DND-41 (cell line): Measurements from ENCODE around the gene PRPF40B.
A peak's percentile ranks its signal among the peaks of the same experiment; 100 is the strongest.

Experiments
- ATAC-seq: fragments of 200-7000 bp; cut with Tn5 transposase; 3 replicates; pipeline ENCODE4 v1.9.1; 2021; ENCODE audit warnings: low read depth; ENCODE audit not compliant: insufficient read depth
- DNase-seq: peaks from one replicate; pipeline ENCODE4 v3.0.0-alpha.2; 2020
- H2AFZ ChIP-seq: 2 replicates; pipeline ENCODE4 v1.6.0; 2012; ENCODE audit warnings: low read depth, low read length
- H3K27ac ChIP-seq: 2 replicates; pipeline ENCODE4 v1.5.1; 2012; ENCODE audit warnings: low read length, inconsistent platforms
- H3K27me3 ChIP-seq: fragments of 200-600 bp; sonication (generic); 2 replicates; pipeline ENCODE4 v1.6.0; 2012; ENCODE audit warnings: low read length, mild to moderate bottlenecking, inconsistent platforms; ENCODE audit not compliant: insufficient read depth, poor library complexity
- H3K36me3 ChIP-seq: 2 replicates; pipeline ENCODE4 v1.5.1; 2012; ENCODE audit warnings: low read length, inconsistent platforms; ENCODE audit not compliant: insufficient read depth
- H3K4me1 ChIP-seq: 2 replicates; pipeline ENCODE4 v1.5.1; 2012; ENCODE audit warnings: mild to moderate bottlenecking, low read length; ENCODE audit not compliant: insufficient read depth
- H3K4me2 ChIP-seq: 2 replicates; pipeline ENCODE4 v1.6.0; 2012; ENCODE audit warnings: mild to moderate bottlenecking, moderate library complexity, low read length, inconsistent platforms; ENCODE audit not compliant: insufficient read depth
- H3K4me3 ChIP-seq, 2 experiments: fragments of 200-600 bp in 1 of 2; shearing (Covaris generic) in 1 of 2; 2 replicates each; pipeline ENCODE4 v1.5.1; 2012 to 2016; ENCODE audit warnings: inconsistent platforms in 2 of 2, low read length in 2 of 2, mild to moderate bottlenecking in 2 of 2, low read depth in 1 of 2, moderate library complexity in 1 of 2
- H3K79me2 ChIP-seq: 2 replicates; pipeline ENCODE4 v1.6.0; 2012; ENCODE audit warnings: low read length, inconsistent platforms; ENCODE audit not compliant: insufficient read depth
- H3K9ac ChIP-seq: 2 replicates; pipeline ENCODE4 v1.6.0; 2012; ENCODE audit warnings: low read depth, mild to moderate bottlenecking, inconsistent platforms, low read length, moderate library complexity
- H3K9me3 ChIP-seq: 2 replicates; pipeline ENCODE4 v1.5.1; 2012; ENCODE audit warnings: low read length, moderate library complexity, mild to moderate bottlenecking, inconsistent platforms; ENCODE audit not compliant: insufficient read depth, severe bottlenecking
- H4K20me1 ChIP-seq: 2 replicates; pipeline ENCODE4 v1.6.0; 2012; ENCODE audit warnings: low read length; ENCODE audit not compliant: insufficient read depth
- CTCF ChIP-seq: IDR thresholded peaks from 2 replicates; pipeline ENCODE4 v1.5.1; 2012; ENCODE audit warnings: borderline replicate concordance, low read length, moderate library complexity, mild to moderate bottlenecking; ENCODE audit not compliant: poor library complexity, severe bottlenecking; ENCODE audit errors: extremely low read depth
- EZH2 ChIP-seq: IDR thresholded peaks from 3 replicates; pipeline ENCODE4 v1.6.1; 2012; ENCODE audit warnings: borderline replicate concordance, low read depth, mild to moderate bottlenecking, moderate library complexity, low read length, inconsistent platforms; ENCODE audit not compliant: severe bottlenecking

The PRPF40B gene

DNA sequence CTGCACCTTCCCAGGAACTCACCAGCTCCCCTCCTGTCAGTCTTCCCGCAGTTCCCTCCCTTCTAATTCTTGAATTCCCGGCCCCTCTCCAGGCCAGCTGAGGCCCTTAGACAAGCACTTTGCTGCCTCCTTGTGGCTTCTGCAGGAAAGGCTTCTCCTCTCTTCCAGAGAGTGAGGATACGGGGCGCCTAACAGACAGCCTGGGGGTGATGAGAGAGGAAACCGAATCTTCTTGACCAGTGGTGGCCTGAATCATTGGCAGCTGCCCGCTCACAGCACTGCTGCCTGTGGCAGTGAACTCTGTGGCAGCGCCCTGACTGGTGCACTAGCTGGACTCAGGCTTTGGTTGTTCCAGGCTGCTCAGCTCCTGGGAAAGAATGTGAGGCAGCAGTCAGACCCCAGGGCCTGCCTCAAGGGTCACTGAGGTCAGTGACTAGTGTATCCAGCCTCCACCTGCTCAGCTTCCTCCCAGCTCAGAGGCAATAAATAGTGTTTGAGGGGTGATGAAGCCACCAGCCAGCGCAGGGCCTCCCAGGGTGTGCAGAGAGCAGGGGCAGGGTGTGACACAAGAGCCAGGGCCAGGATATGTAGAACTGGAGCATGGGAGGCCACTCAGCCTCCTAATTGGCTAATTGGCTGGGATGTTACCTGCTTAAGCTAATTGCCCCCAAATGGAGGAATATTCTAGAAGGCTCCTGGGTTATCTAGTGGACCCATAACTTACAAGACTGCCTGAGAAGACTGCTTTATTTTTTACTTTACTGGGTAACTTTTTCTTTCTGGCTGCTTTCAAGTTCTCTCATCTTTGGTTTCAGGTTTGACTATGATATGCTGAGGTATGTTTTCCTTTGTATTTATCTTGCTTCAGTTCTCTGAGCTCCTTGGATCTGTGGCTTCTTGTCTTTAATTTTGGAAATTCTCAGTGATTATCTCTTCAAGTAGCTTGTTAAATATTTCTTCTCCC, 42.5 kb upstream of the PRPF40B start:
- no peak for TF ChIP-seq EZH2
- TF ChIP-seq CTCF, result peak; percentile 85
- no peak overlapping the region for H2AFZ ChIP-seq
- no peak overlapping the region for H3K4me3 ChIP-seq
- peak; percentile 66 for DNase-seq
- no peak overlapping the region for H3K27ac ChIP-seq
- no peaks in the 10 kb centered on the region for H3K4me1 ChIP-seq
- peaks cover 15% of the 10 kb centered on the region for H4K20me1 ChIP-seq
- peak; percentile 86 for ATAC-seq
- H3K27me3 ChIP-seq, result no peaks in the 10 kb centered on the region
- no peaks in the 10 kb centered on the region for H3K9me3 ChIP-seq
- no peak overlapping the region for H3K4me2 ChIP-seq
- H3K79me2 ChIP-seq, result no peaks in the 10 kb centered on the region; the same call in 1 of the 2 replicates
- H3K9ac ChIP-seq, result no peak overlapping the region
- peaks cover 22% of the 10 kb centered on the region; the same call in 1 of the 2 replicates for H3K36me3 ChIP-seq

GRCh38 chr12:49582201-49582600, 41.2 kb upstream of the PRPF40B start:
- no peak overlapping the region for H3K4me3 ChIP-seq
- no peak overlapping the region for H3K27ac ChIP-seq
- no peak overlapping the region for H3K9ac ChIP-seq
- peaks cover 15% of the 10 kb centered on the region for H4K20me1 ChIP-seq
- H2AFZ ChIP-seq, result no peak overlapping the region
- H3K27me3 ChIP-seq, result no peaks in the 10 kb centered on the region
- no peak overlapping the region for H3K4me2 ChIP-seq
- H3K9me3 ChIP-seq, result no peaks in the 10 kb centered on the region
- no peaks in the 10 kb centered on the region for H3K4me1 ChIP-seq
- TF ChIP-seq EZH2, result no peak
- no peak for TF ChIP-seq CTCF
- ATAC-seq (no peak), DNase-seq (no peak)
- no peaks in the 10 kb centered on the region; the same call in 1 of the 2 replicates for H3K79me2 ChIP-seq
- H3K36me3 ChIP-seq, result peaks cover 23% of the 10 kb centered on the region; the same call in 1 of the 2 replicates

DNA sequence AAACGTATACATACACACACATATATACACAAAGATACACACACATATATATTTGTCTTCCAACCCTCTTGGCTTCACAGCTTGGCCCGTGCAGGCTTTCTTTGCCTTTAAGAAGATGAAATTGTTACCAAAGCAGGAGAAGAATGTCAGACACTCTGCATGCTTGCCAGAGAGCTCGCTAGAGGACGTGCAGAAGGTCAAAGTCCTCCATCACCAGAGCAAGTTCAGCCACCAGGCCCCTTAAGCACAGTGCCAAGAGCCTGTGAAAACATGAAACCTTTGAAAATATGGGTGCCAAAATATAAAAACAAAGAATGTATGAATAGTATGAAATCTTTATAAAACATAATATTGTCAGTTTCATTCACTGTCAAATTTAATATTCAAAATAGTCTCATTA, 40.5 kb upstream of the PRPF40B start:
- H3K4me3 ChIP-seq, result no peak overlapping the region
- ATAC-seq (no peak), DNase-seq (no peak)
- H3K27me3 ChIP-seq, result no peaks in the 10 kb centered on the region
- no peak overlapping the region for H2AFZ ChIP-seq
- H3K36me3 ChIP-seq, result peaks cover 23% of the 10 kb centered on the region; the same call in 1 of the 2 replicates
- no peaks in the 10 kb centered on the region for H3K9me3 ChIP-seq
- TF ChIP-seq CTCF (no peak), EZH2 (no peak)
- no peak overlapping the region for H3K4me2 ChIP-seq
- peaks cover 15% of the 10 kb centered on the region for H4K20me1 ChIP-seq
- no peak overlapping the region for H3K9ac ChIP-seq
- H3K27ac ChIP-seq, result no peak overlapping the region
- H3K79me2 ChIP-seq, result no peaks in the 10 kb centered on the region; the same call in 1 of the 2 replicates
- no peaks in the 10 kb centered on the region for H3K4me1 ChIP-seq
